ENCODE data around the gene BMPR1B.

The BMPR1B gene

DNA sequence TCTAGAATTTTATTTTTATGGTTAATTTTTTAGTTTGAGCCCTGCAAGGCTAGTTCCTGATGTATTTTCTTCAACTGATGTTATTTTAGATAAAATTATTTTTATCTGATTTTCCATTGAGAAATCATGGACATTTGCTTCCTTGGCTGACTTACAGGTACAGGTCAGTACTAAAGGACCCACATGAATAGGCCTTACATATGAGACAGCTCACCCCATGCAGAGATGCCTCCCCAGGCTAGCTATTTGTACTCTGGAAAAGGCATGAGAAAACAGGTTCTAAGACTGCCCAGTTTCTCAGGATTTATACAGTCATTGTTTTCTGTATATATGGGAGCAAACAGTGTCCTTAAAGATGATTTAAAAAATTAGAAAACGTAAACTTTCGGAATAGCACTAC, 255.5 kb downstream of the BMPR1B start:
- TF ChIP-seq FOXP2 (optimal IDR thresholded peaks at IDR 0.05; ENCODE audit: borderline replicate concordance, extremely low read depth, extremely low read length, insufficient read depth) (no peak), POLR2AphosphoS5 (IDR thresholded peaks at IDR 0.05; ENCODE audit: low read depth, low read length) (no peak), SIN3A (IDR thresholded peaks at IDR 0.05; ENCODE audit: borderline replicate concordance, insufficient read depth, low read length) (no peak), TAF1 (IDR thresholded peaks at IDR 0.05; ENCODE audit: borderline replicate concordance, insufficient read depth, low read length) (no peak)
- TF ChIP-seq, protein P1, sequence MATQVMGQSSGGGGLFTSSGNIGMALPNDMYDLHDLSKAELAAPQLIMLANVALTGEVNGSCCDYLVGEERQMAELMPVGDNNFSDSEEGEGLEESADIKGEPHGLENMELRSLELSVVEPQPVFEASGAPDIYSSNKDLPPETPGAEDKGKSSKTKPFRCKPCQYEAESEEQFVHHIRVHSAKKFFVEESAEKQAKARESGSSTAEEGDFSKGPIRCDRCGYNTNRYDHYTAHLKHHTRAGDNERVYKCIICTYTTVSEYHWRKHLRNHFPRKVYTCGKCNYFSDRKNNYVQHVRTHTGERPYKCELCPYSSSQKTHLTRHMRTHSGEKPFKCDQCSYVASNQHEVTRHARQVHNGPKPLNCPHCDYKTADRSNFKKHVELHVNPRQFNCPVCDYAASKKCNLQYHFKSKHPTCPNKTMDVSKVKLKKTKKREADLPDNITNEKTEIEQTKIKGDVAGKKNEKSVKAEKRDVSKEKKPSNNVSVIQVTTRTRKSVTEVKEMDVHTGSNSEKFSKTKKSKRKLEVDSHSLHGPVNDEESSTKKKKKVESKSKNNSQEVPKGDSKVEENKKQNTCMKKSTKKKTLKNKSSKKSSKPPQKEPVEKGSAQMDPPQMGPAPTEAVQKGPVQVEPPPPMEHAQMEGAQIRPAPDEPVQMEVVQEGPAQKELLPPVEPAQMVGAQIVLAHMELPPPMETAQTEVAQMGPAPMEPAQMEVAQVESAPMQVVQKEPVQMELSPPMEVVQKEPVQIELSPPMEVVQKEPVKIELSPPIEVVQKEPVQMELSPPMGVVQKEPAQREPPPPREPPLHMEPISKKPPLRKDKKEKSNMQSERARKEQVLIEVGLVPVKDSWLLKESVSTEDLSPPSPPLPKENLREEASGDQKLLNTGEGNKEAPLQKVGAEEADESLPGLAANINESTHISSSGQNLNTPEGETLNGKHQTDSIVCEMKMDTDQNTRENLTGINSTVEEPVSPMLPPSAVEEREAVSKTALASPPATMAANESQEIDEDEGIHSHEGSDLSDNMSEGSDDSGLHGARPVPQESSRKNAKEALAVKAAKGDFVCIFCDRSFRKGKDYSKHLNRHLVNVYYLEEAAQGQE (IDR thresholded peaks at IDR 0.05; ENCODE audit: insufficient read depth in 1 of 2, low read depth in 2 of 2, low read length in 2 of 2): no peak

DNA sequence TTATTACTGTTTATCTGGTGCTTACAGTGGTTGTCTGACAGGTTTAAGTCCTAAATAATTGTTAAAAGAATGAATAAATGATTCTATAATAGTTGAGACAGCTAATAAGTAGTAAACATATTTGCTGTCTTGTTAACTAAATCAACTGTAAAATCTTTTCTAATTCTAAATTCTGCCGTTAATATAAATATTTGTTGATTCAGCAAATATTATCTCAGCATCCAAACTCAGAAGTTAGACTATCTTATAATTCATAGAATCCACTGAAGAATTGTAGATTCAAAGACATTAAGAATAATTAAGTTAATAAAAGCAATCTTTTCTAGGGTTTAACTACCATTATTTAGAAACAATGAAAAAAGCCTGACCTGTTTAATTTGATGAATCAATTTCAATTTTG, 256.3 kb downstream of the BMPR1B start:
- TF ChIP-seq FOXP2 (optimal IDR thresholded peaks at IDR 0.05; ENCODE audit: borderline replicate concordance, extremely low read depth, extremely low read length, insufficient read depth): no peak
- no peak for TF ChIP-seq POLR2AphosphoS5 (IDR thresholded peaks at IDR 0.05; ENCODE audit: low read depth, low read length)
- no peak for TF ChIP-seq SIN3A (IDR thresholded peaks at IDR 0.05; ENCODE audit: borderline replicate concordance, insufficient read depth, low read length)
- TF ChIP-seq, protein P1 (IDR thresholded peaks at IDR 0.05; ENCODE audit: insufficient read depth in 1 of 2, low read depth in 2 of 2, low read length in 2 of 2): no peak
- no peak for TF ChIP-seq TAF1 (IDR thresholded peaks at IDR 0.05; ENCODE audit: borderline replicate concordance, insufficient read depth, low read length)

DNA sequence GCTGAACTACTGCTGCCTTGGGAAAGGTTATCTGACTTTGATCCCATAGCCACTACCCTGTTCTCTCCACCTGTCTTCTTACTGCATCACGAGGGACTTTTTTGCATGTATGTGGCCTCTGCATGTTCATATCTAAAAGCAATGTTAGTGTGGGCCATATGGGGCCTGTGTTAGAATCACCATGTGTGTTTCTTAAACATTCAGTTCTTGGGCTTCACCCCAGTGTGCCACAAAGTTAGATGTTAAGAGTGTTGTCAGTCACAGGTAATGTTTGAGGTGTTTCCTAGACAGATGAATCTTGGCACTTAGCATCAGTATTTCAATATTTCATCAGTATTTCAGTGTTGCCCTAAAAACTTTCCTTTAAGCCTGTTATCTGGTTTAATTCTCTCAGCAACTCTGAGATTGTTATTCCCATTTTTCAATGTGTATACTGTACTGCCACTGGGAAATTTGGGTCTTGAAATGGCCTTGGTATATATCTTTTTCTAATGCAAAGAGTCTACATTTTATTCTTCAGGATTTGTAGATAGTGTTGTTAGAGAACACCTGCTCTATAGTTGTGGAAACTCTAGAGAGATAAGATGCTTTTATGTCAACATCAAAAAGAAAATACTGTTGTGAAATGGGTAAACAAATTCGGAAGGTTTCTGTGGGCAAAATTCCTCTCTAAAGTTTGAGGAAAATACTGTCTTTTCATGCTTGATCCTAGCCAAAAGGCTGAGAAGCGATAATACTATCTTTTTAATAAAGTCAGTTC, 259.7 kb downstream of the BMPR1B start:
- TF ChIP-seq FOXP2 (optimal IDR thresholded peaks at IDR 0.05; ENCODE audit: borderline replicate concordance, extremely low read depth, extremely low read length, insufficient read depth) (no peak), SIN3A (IDR thresholded peaks at IDR 0.05; ENCODE audit: borderline replicate concordance, insufficient read depth, low read length) (no peak), TAF1 (IDR thresholded peaks at IDR 0.05; ENCODE audit: borderline replicate concordance, insufficient read depth, low read length) (no peak), POLR2AphosphoS5 (IDR thresholded peaks at IDR 0.05; ENCODE audit: low read depth, low read length) (no peak)
- TF ChIP-seq, protein P1 (IDR thresholded peaks at IDR 0.05; ENCODE audit: insufficient read depth in 1 of 2, low read depth in 2 of 2, low read length in 2 of 2): no peak

DNA sequence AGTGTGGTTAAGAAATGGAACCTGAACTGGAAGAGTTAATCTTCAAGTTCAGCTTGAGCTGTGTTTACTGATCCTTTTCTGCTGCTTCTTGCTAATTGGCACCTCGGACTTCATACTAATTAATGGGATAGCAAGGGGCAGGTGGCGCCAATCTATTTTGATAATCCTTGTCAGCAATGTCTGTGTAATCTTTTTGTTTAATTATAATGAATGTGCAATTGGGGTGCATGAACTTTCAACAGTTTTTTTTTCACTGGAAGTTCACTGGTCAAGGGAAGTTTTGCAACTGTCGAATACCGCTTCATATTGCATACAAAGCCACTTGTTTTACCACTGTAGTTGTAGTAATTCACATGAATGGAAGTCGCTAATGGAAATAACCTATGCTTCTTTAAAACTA, 261.0 kb downstream of the BMPR1B start:
- TF ChIP-seq, protein P1 (IDR thresholded peaks at IDR 0.05; ENCODE audit: insufficient read depth in 1 of 2, low read depth in 2 of 2, low read length in 2 of 2): no peak; a peak in 1 of 4 replicates
- TF ChIP-seq TAF1 (IDR thresholded peaks at IDR 0.05; ENCODE audit: borderline replicate concordance, insufficient read depth, low read length): peak; percentile 7; the same call in 1 of the 2 replicates
- TF ChIP-seq POLR2AphosphoS5 (IDR thresholded peaks at IDR 0.05; ENCODE audit: low read depth, low read length): no peak

All from PFSK-1 (cell line).